Measurements from ENCODE around the gene NUMB. TPM values are rescaled to one million over a fixed set of nuclear protein-coding genes. Genes with fewer than 3 reads are reported as not detected.

NUMB gene
- total and polyA plus RNA-seq, 2 of the 13 experiments (the other 11 are each of a cell fraction or from before 2014, with no cell fraction given) = 20.3 to 71.1 TPM

- in situ Hi-C loops (cut with HindIII; ENCODE audit: extremely low pct_ligation_motif_present, low pct_unique_long_range_greater_than_20kb) (loop anchor here (5.0 to 25.0 kb wide), 2 partner anchors 158 to 418 kb away; partner anchors contain the start of gene ZFYVE1), intact Hi-C loops (cut with micrococcal nuclease; ENCODE audit: unreplicated experiment) (loop anchor here (5.0 kb wide), 2 partner anchors 43 to 158 kb away; no protein-coding TSS in a partner anchor)
- DNase-seq (ENCODE audit: low spot score) (no peak), FAIRE-seq (no peak), ATAC-seq (no peak)
- no peak overlapping the region for H2AFZ ChIP-seq (ENCODE audit: low read length)
- peaks cover 37% of the 10 kb centered on the region for H3K4me1 ChIP-seq (ENCODE audit: insufficient read depth, low read length)
- H3K4me2 ChIP-seq (ENCODE audit: low read depth, low read length) = peak overlapping the region; percentile 77
- ChIA-PET POLR2A (interaction anchor here (1.2 kb wide), 1 partner anchor 12 kb away, joined by 6 read pairs; no protein-coding TSS in a partner anchor), CTCF (ENCODE audit: low intra/inter-chr PET ratio, low total read pairs) (no interaction called here)
- H3K79me2 ChIP-seq (ENCODE audit: insufficient read depth, low read length) = peaks cover 66% of the 10 kb centered on the region
- no peak overlapping the region for H3K27ac ChIP-seq (ENCODE audit: extremely low read length, insufficient read depth, low read length)
- TF ChIP-seq ZC3H4 (CRISPR knock-in tag; IDR thresholded peaks at IDR 0.05; ENCODE audit: borderline replicate concordance) (no peak), PHF8 (CRISPR knock-in tag; IDR thresholded peaks at IDR 0.05) (no peak), ZNF180 (CRISPR knock-in tag; IDR thresholded peaks at IDR 0.05; ENCODE audit: borderline replicate concordance, low read depth) (no peak), ZNF768 (CRISPR knock-in tag; IDR thresholded peaks at IDR 0.05) (no peak), RFX3 (CRISPR knock-in tag; IDR thresholded peaks at IDR 0.05) (no peak), ZBTB1 (CRISPR knock-in tag; IDR thresholded peaks at IDR 0.05; ENCODE audit: borderline replicate concordance) (no peak), ATF3 (CRISPR knock-in tag; IDR thresholded peaks at IDR 0.05) (no peak), PAWR (CRISPR knock-in tag; IDR thresholded peaks at IDR 0.05; ENCODE audit: borderline replicate concordance) (no peak), PHF21A (CRISPR knock-in tag; IDR thresholded peaks at IDR 0.05) (no peak), ZNF513 (CRISPR knock-in tag; conservative IDR thresholded peaks at IDR 0.05) (no peak), EEA1 (CRISPR knock-in tag; IDR thresholded peaks at IDR 0.05; ENCODE audit: borderline replicate concordance) (no peak), MEIS2 (CRISPR knock-in tag; IDR thresholded peaks at IDR 0.05) (no peak)
- H3K36me3 ChIP-seq (replicated peaks in 1 of 2; ENCODE audit: control insufficient read depth in 1 of 2, insufficient read depth in 2 of 2, low read length in 2 of 2) = peaks cover 0 to 1% of the 10 kb centered on the region in 2 experiments; a peak in 2 of 5 replicates
- no peaks in the 10 kb centered on the region; a peak in 1 of 5 replicates for H3K27me3 ChIP-seq (ENCODE audit: control insufficient read depth in 1 of 2, insufficient read depth in 2 of 2, low read length in 2 of 2)
- H3K9ac ChIP-seq (ENCODE audit: insufficient read depth, low read depth, low read length) = no peak overlapping the region
- peak overlapping the region in 1 of 3 experiments; percentile 35; a peak in 1 of 6 replicates for H3K4me3 ChIP-seq (replicated peaks in 1 of 3; ENCODE audit: insufficient read depth in 1 of 3, low read depth in 2 of 3, low read length in 3 of 3)
- no peaks in the 10 kb centered on the region for H3K9me3 ChIP-seq (ENCODE audit: low read length)
- H4K20me1 ChIP-seq (ENCODE audit: insufficient read depth, low read length) = peaks cover 3% of the 10 kb centered on the region; the same call in 1 of the 2 replicates
- 87% methylated on average over 2 of the region's 2 CpGs for WGBS (ENCODE audit: low lambda C conversion rate)
- BruUV-seq (replicated peaks) = no TSS peak
These were observed 3.1 kb downstream of the NUMB start for GRCh38 chr14:73455294-73455693.
